RPMI7951 (cell line): ENCODE data around the gene CT45A10. TPM values are rescaled to one million over a fixed set of nuclear protein-coding genes. Genes with fewer than 3 reads are reported as not detected.
"Not testable (repeated sequence)": the region's sequence is repeated elsewhere in the genome, so short reads cannot be mapped to it uniquely, and the experiment has no call there.

Experiments used
- DNase-seq: peaks from one replicate; pipeline ENCODE4 v3.0.0-alpha.2; 2012; ENCODE audit warnings: low read depth
- total RNA-seq: library from RNA; depleted of rRNA; stranded (reverse); fragments of >200 nt; shearing (Covaris generic); gene quantifications from 2 replicates; pipeline ENCODE4 v1.2.3, GENCODE V29; 2014; rRNA removed

Gene CT45A10
- total RNA-seq = 0.29 and 0.72 TPM in 2 replicates

GRCh38 chrX:135893294-135893817, at the start of gene CT45A10, which contains the start of gene SAGE1:
Gene CT45A10, minus strand, starts transcription at chrX:135893444. Its CDS starts 8,100 bp downstream, at chrX:135885344.
Gene SAGE1, plus strand, starts transcription at chrX:135893716. Its CDS starts 2,527 bp downstream, at chrX:135896243.
- peak; percentile 5 for DNase-seq

- peak; percentile 15 for DNase-seq
Observed at GRCh38 chrX:135931644-135932487, 38.6 kb upstream of the CT45A10 start.

GRCh38 chrX:135927897-135928296, 34.7 kb upstream of the CT45A10 start:
- no peak for DNase-seq

GRCh38 chrX:135923353-135923752, 30.1 kb upstream of the CT45A10 start:
- no peak for DNase-seq

GRCh38 chrX:135920516-135920915, 27.3 kb upstream of the CT45A10 start:
- DNase-seq = not testable (repeated sequence)

GRCh38 chrX:135914404-135914803, 21.2 kb upstream of the CT45A10 start:
- no peak for DNase-seq

- DNase-seq = no peak
Observed at GRCh38 chrX:135910251-135910650, 17.0 kb upstream of the CT45A10 start.

GRCh38 chrX:135892781-135893180, 463 bp downstream of the CT45A10 start:
- DNase-seq = no peak

GRCh38 chrX:135890087-135890585, 3.1 kb downstream of the CT45A10 start:
- DNase-seq = no peak

- DNase-seq = not testable (repeated sequence)
Observed at GRCh38 chrX:135888976-135889375, 4.3 kb downstream of the CT45A10 start.

GRCh38 chrX:135888230-135888629, 5.0 kb downstream of the CT45A10 start:
- not testable (repeated sequence) for DNase-seq

GRCh38 chrX:135882741-135883140, 10.5 kb downstream of the CT45A10 start:
- not testable (repeated sequence) for DNase-seq

GRCh38 chrX:135871712-135872111, 21.5 kb downstream of the CT45A10 start, which contains the start of gene CT45A9:
Gene CT45A9, minus strand, starts transcription at chrX:135871812. Its CDS starts 3,751 bp downstream, at chrX:135868061.
- not testable (repeated sequence) for DNase-seq

GRCh38 chrX:135854438-135854837, 38.8 kb downstream of the CT45A10 start, which contains the start of gene CT45A8:
Gene CT45A8, minus strand, starts transcription at chrX:135854538. Its CDS starts 3,755 bp downstream, at chrX:135850783.
- not testable (repeated sequence) for DNase-seq

GRCh38 chrX:135837180-135837579, 56.1 kb downstream of the CT45A10 start, which contains the start of gene CT45A7:
Gene CT45A7, minus strand, starts transcription at chrX:135837280. Its CDS starts 3,747 bp downstream, at chrX:135833533.
- DNase-seq = not testable (repeated sequence)

Other genes starting within 250 kb of the CT45A10 start
- gene CT45A1, start 179.8 kb downstream of the CT45A10 start, total RNA-seq = 0.10 TPM in 1 of 2 replicates, not detected in the other
- 0.36 TPM in 1 of 2 replicates, not detected in the other for gene CT45A3, start 125.3 kb downstream of the CT45A10 start, total RNA-seq
- gene CT45A5, start 107.9 kb downstream of the CT45A10 start, total RNA-seq = 0.29 TPM in 1 of 2 replicates, not detected in the other
- not detected in 2 replicates for gene CT45A6, start 90.7 kb downstream of the CT45A10 start, total RNA-seq
- not detected in 2 replicates for gene CT45A2, start 73.4 kb downstream of the CT45A10 start, total RNA-seq
- not detected in 2 replicates for gene CT45A7, start 56.2 kb downstream of the CT45A10 start, total RNA-seq
- gene CT45A8, start 38.9 kb downstream of the CT45A10 start, total RNA-seq = not detected in 2 replicates
- not detected in 2 replicates for gene CT45A9, start 21.6 kb downstream of the CT45A10 start, total RNA-seq
- gene SAGE1, start 272 bp upstream of the CT45A10 start, total RNA-seq = under 0.01 and 0.10 TPM in 2 replicates
- gene MMGT1, start 80.5 kb upstream of the CT45A10 start, total RNA-seq = 19.8 and 28.0 TPM in 2 replicates
- 12.4 and 12.7 TPM in 2 replicates for gene SLC9A6, start 92.0 kb upstream of the CT45A10 start, total RNA-seq